ENCODE results near the gene TMEM242.
A peak's percentile ranks its signal among the peaks of the same experiment; 100 is the strongest.

Gene TMEM242

GRCh38 chr6:157268835-157269234 is 54.5 kb downstream of the TMEM242 start:
- no peak for DNase-seq

- DNase-seq = no peak
These were observed 54.9 kb downstream of the TMEM242 start for GRCh38 chr6:157268396-157268795.

- DNase-seq = no peak
These were observed 55.7 kb downstream of the TMEM242 start for GRCh38 chr6:157267654-157268053.

- DNase-seq = no peak
These were observed 56.2 kb downstream of the TMEM242 start for GRCh38 chr6:157267109-157267611.

- DNase-seq = no peak
These were observed 56.8 kb downstream of the TMEM242 start for GRCh38 chr6:157266274-157267101.

- DNase-seq = no peak
These were observed 57.7 kb downstream of the TMEM242 start for GRCh38 chr6:157265635-157266034.

- no peak for DNase-seq
These were observed 58.1 kb downstream of the TMEM242 start for GRCh38 chr6:157265186-157265585.

GRCh38 chr6:157264701-157265100 is 58.6 kb downstream of the TMEM242 start:
- DNase-seq = no peak

GRCh38 chr6:157263881-157264397 is 59.4 kb downstream of the TMEM242 start:
- no peak for DNase-seq

GRCh38 chr6:157263146-157263545 is 60.2 kb downstream of the TMEM242 start:
- no peak for DNase-seq

GRCh38 chr6:157261606-157262005 is 61.7 kb downstream of the TMEM242 start:
- DNase-seq = no peak

- no peak for DNase-seq
These were observed 62.4 kb downstream of the TMEM242 start for GRCh38 chr6:157260735-157261410.

GRCh38 chr6:157259443-157259842 is 63.9 kb downstream of the TMEM242 start:
- DNase-seq = no peak

GRCh38 chr6:157258878-157259277 is 64.4 kb downstream of the TMEM242 start:
- DNase-seq = peak; percentile 54

GRCh38 chr6:157255079-157255478 is 68.2 kb downstream of the TMEM242 start:
- no peak for DNase-seq

- no peak for DNase-seq
These were observed 68.8 kb downstream of the TMEM242 start for GRCh38 chr6:157254538-157254937.

- no peak for DNase-seq
These were observed 69.6 kb downstream of the TMEM242 start for GRCh38 chr6:157253699-157254098.

- DNase-seq = no peak
These were observed 70.3 kb downstream of the TMEM242 start for GRCh38 chr6:157253017-157253416.

- no peak for DNase-seq
These were observed 71.6 kb downstream of the TMEM242 start for GRCh38 chr6:157251586-157252247.

GRCh38 chr6:157249826-157250225 is 73.5 kb downstream of the TMEM242 start:
- DNase-seq = no peak

GRCh38 chr6:157248264-157248663 is 75.1 kb downstream of the TMEM242 start:
- DNase-seq = no peak

GRCh38 chr6:157246771-157247484 is 76.4 kb downstream of the TMEM242 start:
- no peak for DNase-seq

Measured in CD4-positive, alpha-beta T cell treated with Interleukin-12 subunit alpha and Interleukin-12 subunit beta, for 1 hour (primary cell).